Measurements from ENCODE around the gene C17orf50. TPM values are rescaled to one million over a fixed set of nuclear protein-coding genes. Genes with fewer than 3 reads are reported as not detected.
"Not testable (repeated sequence)": the region's sequence is repeated elsewhere in the genome, so short reads cannot be mapped to it uniquely, and the experiment has no call there.

C17orf50 gene
- total RNA-seq, 3 donors from 2014 or later: not detected

DNA sequence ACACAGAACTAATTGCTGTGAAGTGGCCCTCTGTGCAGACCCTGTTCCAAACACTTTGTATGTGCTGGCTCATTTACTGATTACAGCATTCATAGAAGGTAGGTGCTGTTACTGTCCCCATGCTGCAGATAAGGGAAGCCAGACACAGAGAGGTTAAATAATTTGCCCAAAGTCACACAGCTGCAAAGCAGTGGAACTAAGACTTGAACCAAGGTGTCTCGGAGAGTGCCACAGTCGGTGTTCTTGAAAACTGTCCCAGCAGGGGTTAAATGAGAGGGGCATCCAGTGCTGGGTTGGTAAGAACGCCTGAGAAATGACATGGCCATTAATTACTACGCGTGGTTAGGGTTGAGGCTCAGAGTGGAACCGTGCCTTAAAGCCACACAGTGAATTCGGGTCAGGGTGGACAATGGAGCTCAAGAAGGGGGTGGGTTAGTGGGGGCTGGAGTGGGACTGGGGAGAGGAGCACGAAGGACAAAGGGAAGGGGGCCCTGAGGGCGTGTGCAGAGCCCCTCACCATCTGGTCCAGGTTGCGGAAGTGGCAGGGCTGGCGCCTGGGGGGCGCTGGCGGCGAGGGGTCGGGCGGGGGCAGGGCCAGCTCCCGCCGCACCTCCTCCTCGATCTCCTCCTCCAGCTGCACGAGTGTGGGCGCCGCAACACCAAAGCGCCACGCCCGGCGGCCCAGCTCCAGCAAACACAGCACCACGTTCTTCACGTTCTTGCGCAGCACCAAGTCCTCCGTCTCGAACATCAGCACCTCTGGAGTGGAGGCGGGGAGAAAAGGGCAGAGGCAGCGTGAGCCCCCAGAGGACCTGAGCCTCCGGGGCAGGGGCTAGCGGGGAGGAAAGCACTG is 10.9 kb upstream of the C17orf50 start:
- H3K27ac ChIP-seq: no peak overlapping the region
- peaks cover 3 to 11% of the 10 kb centered on the region in 2 donors for H3K4me1 ChIP-seq
- H3K9me3 ChIP-seq: no peaks in the 10 kb centered on the region
- no peak for TF ChIP-seq POLR2AphosphoS5 (IDR thresholded peaks at IDR 0.05)
- TF ChIP-seq POLR2A (IDR thresholded peaks at IDR 0.05): no peak
- TF ChIP-seq, protein P1, sequence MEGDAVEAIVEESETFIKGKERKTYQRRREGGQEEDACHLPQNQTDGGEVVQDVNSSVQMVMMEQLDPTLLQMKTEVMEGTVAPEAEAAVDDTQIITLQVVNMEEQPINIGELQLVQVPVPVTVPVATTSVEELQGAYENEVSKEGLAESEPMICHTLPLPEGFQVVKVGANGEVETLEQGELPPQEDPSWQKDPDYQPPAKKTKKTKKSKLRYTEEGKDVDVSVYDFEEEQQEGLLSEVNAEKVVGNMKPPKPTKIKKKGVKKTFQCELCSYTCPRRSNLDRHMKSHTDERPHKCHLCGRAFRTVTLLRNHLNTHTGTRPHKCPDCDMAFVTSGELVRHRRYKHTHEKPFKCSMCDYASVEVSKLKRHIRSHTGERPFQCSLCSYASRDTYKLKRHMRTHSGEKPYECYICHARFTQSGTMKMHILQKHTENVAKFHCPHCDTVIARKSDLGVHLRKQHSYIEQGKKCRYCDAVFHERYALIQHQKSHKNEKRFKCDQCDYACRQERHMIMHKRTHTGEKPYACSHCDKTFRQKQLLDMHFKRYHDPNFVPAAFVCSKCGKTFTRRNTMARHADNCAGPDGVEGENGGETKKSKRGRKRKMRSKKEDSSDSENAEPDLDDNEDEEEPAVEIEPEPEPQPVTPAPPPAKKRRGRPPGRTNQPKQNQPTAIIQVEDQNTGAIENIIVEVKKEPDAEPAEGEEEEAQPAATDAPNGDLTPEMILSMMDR (IDR thresholded peaks at IDR 0.05): no peak
- DNase-seq (ENCODE audit: low spot score in 2 of 2): no peak
- no peaks in the 10 kb centered on the region for H3K36me3 ChIP-seq
- no peaks in the 10 kb centered on the region for H3K27me3 ChIP-seq
- intact Hi-C loops (cut with DNase I; ENCODE audit: low total_unique reads): no loop called here
- H3K4me3 ChIP-seq: peak overlapping the region in 2 of 3 donors; percentile 4 to 48

DNA sequence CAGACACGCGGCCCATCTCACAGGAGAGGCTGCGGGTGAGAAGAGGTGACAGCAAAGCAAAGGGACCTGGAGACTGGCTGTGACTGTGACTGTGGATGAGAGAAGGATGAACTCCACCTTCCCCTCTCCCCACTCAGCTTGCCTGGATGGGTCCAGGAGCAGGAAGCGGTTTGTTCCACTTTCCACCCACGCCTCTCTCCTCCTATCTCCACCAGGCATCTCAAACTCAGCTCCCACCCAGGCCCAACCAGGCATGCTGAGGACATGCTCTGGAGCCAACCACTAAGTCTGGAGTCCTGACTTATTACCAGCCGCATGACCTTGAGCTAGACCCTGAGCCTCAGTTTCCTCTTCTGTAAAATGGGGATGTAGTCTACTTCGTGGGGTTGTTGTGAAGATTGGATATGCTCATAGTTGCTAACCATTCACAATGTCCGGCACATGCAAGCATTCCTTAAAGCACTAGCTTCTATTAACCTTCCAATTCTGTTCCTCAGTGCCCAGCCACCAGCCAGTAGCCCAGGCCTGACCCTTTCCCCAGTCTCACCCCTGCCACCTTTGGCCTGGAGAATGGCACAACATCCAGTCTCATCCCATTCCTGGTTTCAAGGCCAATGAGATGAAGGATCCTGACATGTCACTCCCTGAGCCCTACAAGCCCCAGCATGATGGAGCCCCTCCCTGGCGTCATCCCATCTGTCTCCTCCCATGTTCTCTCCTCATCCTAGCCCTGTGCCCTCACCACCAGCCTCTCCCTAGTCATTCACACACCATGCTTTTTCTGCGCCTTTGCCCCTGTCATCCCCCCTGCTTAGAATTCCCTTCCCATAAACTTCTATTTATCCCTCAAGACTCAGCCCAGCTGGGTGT is 9.9 kb upstream of the C17orf50 start:
- Histone ChIP-seq H3K4me1 (peaks cover 3 to 11% of the 10 kb centered on the region in 2 donors), H3K4me3 (no peak overlapping the region), H3K27ac (no peak overlapping the region), H3K27me3 (no peaks in the 10 kb centered on the region), H3K36me3 (no peaks in the 10 kb centered on the region), H3K9me3 (no peaks in the 10 kb centered on the region)
- DNase-seq (ENCODE audit: low spot score in 2 of 2): no peak
- TF ChIP-seq POLR2AphosphoS5 (IDR thresholded peaks at IDR 0.05) (no peak), POLR2A (IDR thresholded peaks at IDR 0.05) (no peak)
- TF ChIP-seq, protein P1 (IDR thresholded peaks at IDR 0.05): no peak
- intact Hi-C loops (cut with DNase I; ENCODE audit: low total_unique reads): no loop called here

DNA sequence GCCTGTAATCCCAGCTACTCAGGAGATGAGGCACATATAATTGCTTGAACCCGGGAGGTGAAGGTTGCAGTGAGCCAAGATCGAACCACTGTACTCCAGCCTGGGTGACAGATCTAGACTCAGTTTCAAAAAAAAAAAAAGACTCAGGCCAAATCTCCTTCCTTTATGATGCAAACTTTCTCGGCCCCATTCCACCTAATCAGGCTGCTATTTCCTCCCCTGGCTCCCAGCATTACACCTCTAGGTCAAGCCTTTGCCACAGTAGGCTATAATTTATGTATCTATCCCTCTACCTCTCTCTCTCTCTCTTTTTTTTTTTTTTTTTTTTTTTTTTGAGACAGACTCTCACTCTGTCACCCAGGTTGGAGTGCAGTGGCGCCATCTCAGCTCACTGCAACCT is 9.1 kb upstream of the C17orf50 start:
- DNase-seq (ENCODE audit: low spot score in 2 of 2); H3K27ac ChIP-seq; H3K27me3 ChIP-seq; intact Hi-C loops (cut with DNase I; ENCODE audit: low total_unique reads); H3K4me3 ChIP-seq; H3K9me3 ChIP-seq; H3K36me3 ChIP-seq: not testable (repeated sequence)
- H3K4me1 ChIP-seq: peaks cover 3 to 11% of the 10 kb centered on the region in 2 donors

DNA sequence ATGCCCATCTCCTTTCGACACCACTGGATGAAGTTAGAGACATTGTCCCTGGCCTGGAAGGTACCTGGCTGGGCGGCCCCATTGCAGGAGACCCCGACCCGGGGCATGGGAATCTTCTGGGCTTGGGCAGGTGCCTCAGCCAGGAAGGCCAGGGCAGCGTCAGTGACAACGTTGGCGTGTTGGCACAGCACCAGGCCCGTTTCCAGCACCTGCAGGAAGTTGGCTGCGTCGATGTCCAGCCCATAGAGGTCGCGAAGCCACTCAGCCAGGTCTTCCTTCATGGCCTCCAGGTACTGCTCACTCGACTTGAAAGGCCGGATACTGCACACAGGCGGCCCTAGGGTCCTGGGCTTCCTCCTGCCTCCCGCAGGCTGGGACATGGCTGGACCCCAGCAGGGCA is 8.2 kb upstream of the C17orf50 start:
- Histone ChIP-seq H3K9me3 (no peaks in the 10 kb centered on the region), H3K4me3 (peak overlapping the region in 1 of 3 donors; percentile 37), H3K4me1 (peaks cover 3 to 8% of the 10 kb centered on the region in 2 donors), H3K27ac (peak overlapping the region in 1 of 2 donors; percentile 30), H3K36me3 (no peaks in the 10 kb centered on the region), H3K27me3 (no peaks in the 10 kb centered on the region)
- intact Hi-C loops (cut with DNase I; ENCODE audit: low total_unique reads): no loop called here
- TF ChIP-seq POLR2A (IDR thresholded peaks at IDR 0.05) (no peak), POLR2AphosphoS5 (IDR thresholded peaks at IDR 0.05) (no peak)
- TF ChIP-seq, protein P1 (IDR thresholded peaks at IDR 0.05): no peak
- DNase-seq (ENCODE audit: low spot score in 2 of 2): no peak

DNA sequence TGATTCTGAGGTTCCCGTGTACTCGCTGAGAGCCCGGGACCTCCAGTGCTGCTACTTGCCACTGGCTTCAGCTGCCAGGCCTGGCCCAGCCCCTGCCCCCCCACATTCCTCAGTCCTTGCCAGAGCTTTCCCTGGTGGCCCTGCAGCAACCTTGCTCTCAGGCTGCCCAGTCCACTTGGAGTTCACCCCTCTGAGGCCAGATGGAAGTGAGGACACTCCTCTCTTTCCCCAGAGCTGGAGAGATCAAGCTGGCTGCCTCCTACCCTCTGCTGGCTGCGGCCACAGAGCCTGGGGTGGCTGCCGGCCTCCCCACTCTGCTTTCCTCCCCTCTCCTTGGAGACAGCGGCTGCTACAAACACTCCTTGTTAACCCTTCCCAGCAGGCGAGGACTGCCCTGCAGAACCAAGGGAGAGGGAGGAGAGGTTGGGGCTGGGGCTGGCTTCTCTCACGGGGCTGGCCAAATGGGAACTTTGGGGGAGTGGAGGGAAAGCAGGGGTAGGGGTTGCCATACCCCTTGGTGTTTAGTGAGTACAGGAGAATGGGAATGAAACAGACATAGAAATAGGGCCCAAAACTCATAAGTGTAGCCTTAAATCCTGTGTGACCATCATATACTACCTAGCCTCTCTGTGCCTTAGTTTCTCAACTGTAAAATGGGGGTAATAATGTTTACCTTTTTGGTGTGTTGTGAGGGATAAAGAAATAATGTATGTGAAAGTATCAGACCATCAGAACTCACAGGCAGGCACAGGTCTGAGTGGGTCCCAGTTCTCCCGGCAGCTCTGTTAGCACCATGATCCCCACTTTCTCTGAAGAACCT is 7.5 kb upstream of the C17orf50 start, which contains the start of gene GAS2L2:
TSS of gene GAS2L2 (minus strand) at position 295 of the 820 bp plus-strand sequence. CDS start 389 bp downstream, outside the sequence.
- intact Hi-C loops (cut with DNase I; ENCODE audit: low total_unique reads): no loop called here
- Histone ChIP-seq H3K4me3 (peak within 1 kb of the TSS in 1 of 3 donors; percentile 37), H3K4me1 (peaks cover under 1 to 2% of the 10 kb centered on the region in 2 donors), H3K9me3 (no peaks in the 10 kb centered on the region), H3K27me3 (no peaks in the 10 kb centered on the region), H3K27ac (peak within 1 kb of the TSS in 1 of 2 donors; percentile 30), H3K36me3 (no peaks in the 10 kb centered on the region)
- TF ChIP-seq POLR2AphosphoS5 (IDR thresholded peaks at IDR 0.05): no peak
- TF ChIP-seq, protein P1 (IDR thresholded peaks at IDR 0.05): no peak
- TF ChIP-seq POLR2A (IDR thresholded peaks at IDR 0.05): no peak
- no peak for DNase-seq (ENCODE audit: low spot score in 2 of 2)

Measured in breast epithelium (tissue), 4 donors.